HG03045 (cell line): ENCODE data around the gene VPS37C.
"Not testable (repeated sequence)": the region's sequence is repeated elsewhere in the genome, so short reads cannot be mapped to it uniquely, and the experiment has no call there.

Experiments
- ATAC-seq: cut with Tn5 transposase; IDR thresholded peaks from one replicate; pipeline ENCODE4 v1.9.1; 2021; ENCODE audit warnings: mild to moderate bottlenecking, moderate library complexity; ENCODE audit not compliant: unreplicated experiment

Gene VPS37C

DNA sequence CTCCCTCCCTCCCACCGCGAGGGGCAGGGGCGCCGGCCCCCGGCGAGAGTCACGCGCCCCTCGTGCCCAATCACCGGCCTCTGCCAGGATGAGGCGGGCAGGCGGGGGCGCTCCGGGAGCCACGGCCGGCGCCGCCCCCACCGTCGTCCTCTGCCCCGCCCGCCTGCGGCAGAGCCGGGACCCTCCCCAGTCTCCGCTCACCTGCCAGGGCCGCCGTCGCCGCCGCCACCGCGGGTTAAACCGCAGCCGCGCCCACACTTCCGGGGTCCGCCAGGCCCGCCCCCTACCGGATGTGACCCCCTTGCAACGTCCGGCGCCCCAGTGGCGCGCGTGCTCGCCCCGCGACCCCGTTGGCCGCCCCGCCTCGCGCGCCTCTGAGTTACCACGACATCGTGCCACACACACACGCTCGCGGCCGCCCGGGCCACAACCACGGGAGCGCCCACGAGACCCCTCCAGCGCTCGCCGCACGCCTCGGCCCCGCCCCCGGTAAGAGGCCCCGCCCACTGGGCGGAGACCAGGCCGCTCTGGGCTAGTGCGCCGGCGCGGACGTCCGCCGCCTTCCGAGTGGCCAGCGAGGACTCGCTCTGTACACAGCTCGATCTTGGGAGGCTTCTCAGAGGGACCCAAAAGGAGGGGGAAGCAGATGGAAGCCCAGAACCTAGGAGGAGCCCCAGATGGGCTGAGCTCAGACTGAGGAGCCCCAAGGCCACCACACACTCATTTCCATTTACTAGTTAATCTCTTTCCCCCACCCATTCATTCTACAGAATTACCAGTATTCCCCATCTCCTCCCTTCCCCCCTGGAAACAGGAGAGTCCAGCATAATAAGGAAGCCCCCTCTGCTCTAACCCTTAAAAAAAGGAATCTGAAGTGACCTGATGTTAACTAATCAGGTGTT, at the start of gene VPS37C:
Gene VPS37C, minus strand, starts transcription at position 237 of the 902 bp plus-strand sequence. CDS start 22,597 bp downstream, outside the sequence.
- ATAC-seq: peak; percentile 81

DNA sequence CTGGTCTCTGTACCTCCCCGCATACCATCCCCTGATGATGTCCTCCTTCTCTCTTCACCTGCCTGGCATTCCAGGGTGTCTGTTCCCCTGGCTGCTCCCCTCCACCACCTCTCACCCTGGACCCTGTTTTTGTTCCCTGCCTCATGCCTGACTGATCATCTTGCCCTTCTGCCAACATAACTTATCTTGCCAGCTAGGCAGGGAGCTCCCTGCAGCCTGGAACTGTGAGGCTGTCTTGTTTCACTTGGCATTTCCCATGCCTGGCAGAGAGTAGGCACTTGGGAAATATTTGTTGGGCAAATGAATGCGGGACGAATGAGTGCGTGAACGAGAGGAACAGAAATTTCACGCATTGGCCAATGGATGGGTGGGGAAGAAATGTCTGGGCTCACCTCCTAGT, 49.4 kb upstream of the VPS37C start:
- not testable (repeated sequence) for ATAC-seq

DNA sequence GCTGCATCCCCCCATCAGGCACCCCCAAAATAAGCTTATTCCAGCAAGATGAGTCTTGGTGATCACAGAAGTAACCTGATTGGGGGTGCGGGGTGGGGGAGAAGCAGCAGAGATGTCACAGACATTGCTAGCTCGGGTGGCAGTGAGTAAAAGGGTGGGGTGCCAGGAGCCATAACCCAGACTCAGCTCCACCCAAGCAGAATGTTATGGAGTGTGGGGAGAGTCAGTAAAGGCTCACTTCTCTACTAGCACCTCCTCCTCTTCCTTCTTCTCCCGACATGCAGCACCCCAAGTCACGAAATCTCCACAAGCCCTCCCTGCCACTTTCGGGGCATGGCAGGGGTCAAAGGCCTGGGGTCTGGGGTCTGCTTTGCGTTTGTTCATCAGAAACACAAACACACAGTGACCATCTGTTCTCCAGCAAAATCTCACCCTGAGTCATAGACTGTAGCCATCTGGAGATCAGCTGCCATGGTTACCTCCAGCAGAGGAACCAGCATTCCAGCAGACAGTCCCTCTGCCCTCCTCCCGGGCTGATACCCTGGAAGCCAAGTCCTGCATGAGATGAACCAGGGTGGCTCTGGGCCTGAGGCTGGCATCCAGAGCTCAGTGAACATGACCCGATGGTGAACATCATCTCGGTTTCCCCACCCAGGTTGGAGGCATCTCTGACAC, 46.5 kb upstream of the VPS37C start:
- ATAC-seq: not testable (repeated sequence)

GRCh38 chr11:61204502-61205059, 43.4 kb upstream of the VPS37C start:
- not testable (repeated sequence) for ATAC-seq

GRCh38 chr11:61203873-61204272, 42.6 kb upstream of the VPS37C start:
- not testable (repeated sequence) for ATAC-seq

- ATAC-seq: not testable (repeated sequence)
Observed at GRCh38 chr11:61202950-61203746, 41.9 kb upstream of the VPS37C start, which contains the start of gene PGA3. Gene PGA3, plus strand, starts transcription at chr11:61203515. Its CDS starts 50 bp downstream, at chr11:61203565.

DNA sequence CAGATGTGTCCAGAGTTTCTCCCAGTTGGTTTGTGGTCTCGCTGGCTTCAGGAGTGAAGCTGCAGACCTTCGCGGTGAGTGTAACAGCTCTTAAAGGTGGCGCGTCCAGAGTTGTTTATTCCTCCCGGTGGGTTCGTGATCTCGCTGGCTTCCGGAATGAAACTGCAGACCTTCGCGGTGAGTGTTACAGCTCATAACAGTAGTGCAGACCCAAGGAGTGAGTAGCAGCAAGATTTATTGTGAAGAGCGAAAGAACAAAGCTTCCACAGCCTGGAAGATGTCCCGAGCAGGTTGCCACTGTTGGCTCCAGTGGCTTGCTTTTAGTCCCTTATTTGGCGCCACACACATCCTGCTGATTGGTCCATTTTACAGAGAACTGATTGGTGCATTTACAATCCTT, 40.2 kb upstream of the VPS37C start:
- ATAC-seq: no peak

GRCh38 chr11:61198948-61199523, 37.8 kb upstream of the VPS37C start:
- no peak for ATAC-seq

- no peak for ATAC-seq
Observed at GRCh38 chr11:61198361-61198760, 37.1 kb upstream of the VPS37C start.

DNA sequence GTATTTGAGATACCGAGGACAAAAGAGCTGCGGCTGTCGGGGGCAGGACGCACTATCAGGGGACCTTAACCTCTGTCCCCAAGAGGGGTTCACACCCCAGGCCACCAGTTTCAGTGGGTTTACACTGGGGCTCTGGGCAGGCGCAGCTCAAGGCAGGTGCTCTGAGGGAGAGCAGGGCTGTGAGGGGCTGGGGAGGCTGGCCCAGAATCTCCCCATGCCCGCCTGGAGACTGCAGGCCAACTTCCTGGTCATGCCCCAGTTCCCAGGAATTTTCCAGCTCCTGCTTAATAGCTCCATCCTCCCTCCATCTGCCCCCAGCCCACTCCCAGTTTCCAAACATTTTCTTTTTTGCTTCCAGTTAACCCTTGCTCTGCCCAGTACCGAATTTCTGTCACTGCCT, 34.5 kb upstream of the VPS37C start:
- no peak for ATAC-seq

- no peak for ATAC-seq
Observed at GRCh38 chr11:61194981-61195695, 33.9 kb upstream of the VPS37C start.

GRCh38 chr11:61194169-61194671, 33.0 kb upstream of the VPS37C start:
- no peak for ATAC-seq

DNA sequence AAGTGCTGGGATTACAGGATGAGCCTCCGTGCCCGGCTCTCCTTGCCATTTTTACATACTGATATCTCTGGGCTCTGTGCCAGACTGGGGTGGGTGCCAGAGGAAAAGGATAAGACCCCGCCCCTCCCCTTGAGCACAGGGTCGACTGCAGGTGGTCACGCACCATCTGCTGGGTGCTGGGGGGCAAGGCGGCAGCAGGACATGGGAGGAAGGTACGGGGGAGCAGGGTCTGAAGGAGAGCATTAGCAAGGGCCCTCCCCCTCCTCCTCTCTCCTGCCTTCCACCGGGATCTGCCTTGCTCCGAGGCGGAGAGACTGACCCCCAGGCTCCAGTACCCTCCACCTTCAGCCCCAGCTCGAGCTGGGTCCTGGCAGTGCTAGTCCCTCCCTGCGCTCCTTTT, 32.4 kb upstream of the VPS37C start:
- ATAC-seq: no peak

DNA sequence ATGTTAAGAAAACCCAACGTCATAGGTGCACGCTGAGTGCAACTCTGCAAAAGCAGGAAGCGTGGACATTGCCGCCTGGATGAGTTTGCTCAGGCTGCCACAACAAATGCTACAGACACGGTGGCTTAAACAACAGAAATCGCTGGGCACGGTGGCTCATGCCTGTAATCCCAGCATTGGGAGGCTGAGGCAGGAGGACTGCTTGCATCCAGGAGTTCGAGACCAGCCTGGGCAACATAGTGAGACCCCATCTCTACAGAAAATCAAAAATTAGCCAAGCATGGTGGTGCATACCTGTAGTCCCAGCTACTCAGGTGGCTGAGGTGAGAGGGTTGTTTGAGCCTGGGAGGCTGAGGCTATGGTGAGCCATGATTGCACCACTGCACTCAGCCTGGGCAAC, 28.7 kb upstream of the VPS37C start:
- no peak for ATAC-seq

DNA sequence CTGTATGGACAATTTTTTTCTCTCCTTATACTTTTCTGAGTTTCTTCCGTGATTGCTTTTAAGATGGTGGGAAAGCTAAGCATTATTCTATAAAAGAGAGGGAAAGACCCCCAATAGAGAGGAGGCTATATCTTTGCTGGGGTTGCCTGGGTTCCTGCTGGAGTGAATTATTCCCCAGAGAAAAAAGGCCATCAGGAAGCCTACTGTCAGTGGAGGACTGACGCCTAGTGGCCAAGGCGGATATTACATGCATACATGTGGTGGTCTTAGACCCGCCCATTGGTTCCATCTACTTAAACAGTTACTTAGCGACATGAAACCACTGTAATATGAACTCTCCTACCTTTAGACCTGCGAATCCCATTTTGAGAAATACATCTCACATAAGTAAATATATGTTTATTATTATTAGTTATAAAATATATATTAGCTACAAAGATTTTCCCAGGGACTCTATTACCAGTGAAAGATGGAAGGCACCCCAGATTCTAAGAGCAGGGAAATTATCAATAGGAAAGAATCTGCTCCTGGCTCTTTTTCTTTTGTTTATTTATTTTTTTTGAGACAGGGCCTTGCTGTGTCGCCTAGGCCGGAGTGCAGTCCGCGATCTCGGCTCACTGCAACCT, 26.4 kb upstream of the VPS37C start:
- ATAC-seq: no peak

- ATAC-seq: no peak
Observed at GRCh38 chr11:61186504-61186903, 25.3 kb upstream of the VPS37C start.

DNA sequence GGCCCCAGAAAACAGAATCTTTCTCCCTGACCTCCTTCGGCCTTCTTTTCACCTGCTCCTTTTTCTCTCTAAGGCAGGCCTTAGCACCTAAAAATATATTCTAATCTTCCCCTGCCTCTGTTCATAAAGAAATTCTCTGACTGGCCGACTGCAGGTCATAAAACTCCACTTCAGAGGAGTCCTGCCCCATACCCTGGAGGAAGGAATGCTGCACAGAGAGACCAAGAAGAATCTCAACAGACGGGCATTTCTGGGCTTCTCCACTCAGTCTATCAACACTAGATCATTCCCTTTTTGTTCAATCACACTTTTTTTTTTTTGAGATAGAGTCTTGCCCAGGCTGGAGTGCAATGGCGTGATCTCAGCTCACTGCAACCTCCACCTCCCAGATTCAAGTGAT, 22.4 kb upstream of the VPS37C start:
- no peak for ATAC-seq

GRCh38 chr11:61181489-61181888, 20.3 kb upstream of the VPS37C start:
- ATAC-seq: no peak

- ATAC-seq: not testable (repeated sequence)
Observed at GRCh38 chr11:61180205-61180604, 19.0 kb upstream of the VPS37C start.
